Glutamatergic neuron (in vitro differentiated cells): Measurements from ENCODE around the gene ZCCHC24. TPM values are rescaled to one million over a fixed set of nuclear protein-coding genes. Genes with fewer than 3 reads are reported as not detected.
A peak's percentile ranks its signal among the peaks of the same experiment; 100 is the strongest.

ENCODE experiments used
- DNase-seq: peaks from one replicate; pipeline ENCODE4 v3.0.0; 2022
- H3K27ac Mint-ChIP-seq: one replicate; pipeline ENCODE4 v1.8.0; 2020; ENCODE audit warnings: mild to moderate bottlenecking, mixed read lengths, inconsistent platforms; ENCODE audit not compliant: unreplicated experiment
- H3K27me3 Mint-ChIP-seq: one replicate; pipeline ENCODE4 v1.8.0; 2020; ENCODE audit warnings: mild to moderate bottlenecking, moderate library complexity, mixed read lengths, inconsistent platforms; ENCODE audit not compliant: unreplicated experiment
- H3K36me3 Mint-ChIP-seq: one replicate; pipeline ENCODE4 v1.8.0; 2020; ENCODE audit warnings: mild to moderate bottlenecking, mixed read lengths, inconsistent platforms; ENCODE audit not compliant: unreplicated experiment
- H3K4me1 Mint-ChIP-seq: one replicate; pipeline ENCODE4 v1.8.0; 2020; ENCODE audit warnings: mild to moderate bottlenecking, low read depth, mixed read lengths, inconsistent platforms; ENCODE audit not compliant: unreplicated experiment
- H3K4me3 Mint-ChIP-seq: one replicate; pipeline ENCODE4 v1.8.0; 2020; ENCODE audit warnings: mild to moderate bottlenecking, mixed read lengths, inconsistent platforms; ENCODE audit not compliant: unreplicated experiment
- H3K9me3 Mint-ChIP-seq: one replicate; pipeline ENCODE4 v1.8.0; 2020; ENCODE audit warnings: mild to moderate bottlenecking, moderate library complexity, mixed read lengths, inconsistent platforms; ENCODE audit not compliant: unreplicated experiment
- long read RNA-seq: library from polyadenylated mRNA; unstranded; transcript quantifications from one replicate; pipeline ENCODE4 v2.0.0, GENCODE V29; 2020; ENCODE audit not compliant: unreplicated experiment
- total RNA-seq: library from RNA; stranded (reverse); fragmentation: NEBNext Ultra II Directional; extraction: Animal tissue kit (Norgen Biotek cat#: 25700); gene quantifications from one replicate; pipeline ENCODE4 v1.2.1, GENCODE V29; 2021; ENCODE audit not compliant: unreplicated experiment
- TF ChIP-seq, protein P1 (sequence below): fragments of 200-600 bp; sonication (generic); IDR thresholded peaks from one replicate; pipeline ENCODE4 v1.5.0; 2021; ENCODE audit not compliant: partially characterized antibody, unreplicated experiment

ZCCHC24 gene
- 3.0 TPM for total RNA-seq
- long read RNA-seq: 0 reads

DNA sequence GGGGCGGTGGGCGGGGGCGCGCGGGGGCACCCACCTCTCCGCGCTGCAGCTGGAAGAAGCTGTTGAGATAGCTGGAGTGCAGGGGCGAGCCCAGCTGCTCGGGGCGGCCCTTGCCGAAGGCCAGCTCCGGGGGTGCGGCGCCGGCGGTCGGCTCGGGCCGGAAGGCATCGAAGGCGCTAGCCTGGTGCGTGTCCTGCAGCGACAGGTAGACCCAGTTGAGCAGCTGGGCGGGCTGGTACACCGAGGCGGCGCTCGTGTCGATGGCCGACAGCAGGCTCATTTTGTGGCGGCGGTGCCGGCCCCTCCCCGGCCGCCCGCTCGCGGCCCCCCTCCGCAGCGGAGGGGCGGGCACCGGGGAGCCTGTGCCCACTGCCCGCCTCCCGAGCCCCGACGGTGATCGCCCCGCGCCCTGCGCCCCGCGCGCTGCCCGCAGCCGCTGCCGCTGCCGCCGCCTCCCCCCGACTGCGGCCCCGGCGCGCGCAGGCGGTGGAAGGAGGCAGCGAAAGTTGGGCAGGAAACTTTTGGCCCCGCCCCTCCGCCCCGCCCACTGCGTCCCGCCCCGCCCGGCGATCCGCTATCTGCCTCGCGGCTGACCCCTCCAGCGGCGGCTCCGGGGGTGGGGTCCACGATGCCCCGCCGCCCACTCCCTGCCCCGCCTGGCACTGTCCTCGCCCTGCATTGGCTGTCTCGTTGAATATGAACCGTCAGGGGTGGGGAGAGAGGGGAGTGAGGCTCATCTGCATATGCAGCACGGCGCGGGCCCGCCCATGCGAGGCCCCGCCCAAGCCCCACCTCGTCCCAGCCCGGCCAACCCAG, at the start of gene ZCCHC24:
Gene ZCCHC24, minus strand, starts transcription at position 464 of the 816 bp plus-strand sequence. Its CDS starts 184 bp downstream, at position 280.
- peak within 1 kb of the TSS; percentile 93 for H3K4me3 Mint-ChIP-seq
- peak; percentile 89 for DNase-seq
- peaks cover 33% of the 10 kb centered on the region for H3K4me1 Mint-ChIP-seq
- peak within 1 kb of the TSS; percentile 60 for H3K27ac Mint-ChIP-seq
- H3K36me3 Mint-ChIP-seq: no peaks in the 10 kb centered on the region
- peaks cover 10% of the 10 kb centered on the region for H3K9me3 Mint-ChIP-seq
- TF ChIP-seq, protein P1, sequence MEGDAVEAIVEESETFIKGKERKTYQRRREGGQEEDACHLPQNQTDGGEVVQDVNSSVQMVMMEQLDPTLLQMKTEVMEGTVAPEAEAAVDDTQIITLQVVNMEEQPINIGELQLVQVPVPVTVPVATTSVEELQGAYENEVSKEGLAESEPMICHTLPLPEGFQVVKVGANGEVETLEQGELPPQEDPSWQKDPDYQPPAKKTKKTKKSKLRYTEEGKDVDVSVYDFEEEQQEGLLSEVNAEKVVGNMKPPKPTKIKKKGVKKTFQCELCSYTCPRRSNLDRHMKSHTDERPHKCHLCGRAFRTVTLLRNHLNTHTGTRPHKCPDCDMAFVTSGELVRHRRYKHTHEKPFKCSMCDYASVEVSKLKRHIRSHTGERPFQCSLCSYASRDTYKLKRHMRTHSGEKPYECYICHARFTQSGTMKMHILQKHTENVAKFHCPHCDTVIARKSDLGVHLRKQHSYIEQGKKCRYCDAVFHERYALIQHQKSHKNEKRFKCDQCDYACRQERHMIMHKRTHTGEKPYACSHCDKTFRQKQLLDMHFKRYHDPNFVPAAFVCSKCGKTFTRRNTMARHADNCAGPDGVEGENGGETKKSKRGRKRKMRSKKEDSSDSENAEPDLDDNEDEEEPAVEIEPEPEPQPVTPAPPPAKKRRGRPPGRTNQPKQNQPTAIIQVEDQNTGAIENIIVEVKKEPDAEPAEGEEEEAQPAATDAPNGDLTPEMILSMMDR: no peak
- H3K27me3 Mint-ChIP-seq: peaks cover 14% of the 10 kb centered on the region

DNA sequence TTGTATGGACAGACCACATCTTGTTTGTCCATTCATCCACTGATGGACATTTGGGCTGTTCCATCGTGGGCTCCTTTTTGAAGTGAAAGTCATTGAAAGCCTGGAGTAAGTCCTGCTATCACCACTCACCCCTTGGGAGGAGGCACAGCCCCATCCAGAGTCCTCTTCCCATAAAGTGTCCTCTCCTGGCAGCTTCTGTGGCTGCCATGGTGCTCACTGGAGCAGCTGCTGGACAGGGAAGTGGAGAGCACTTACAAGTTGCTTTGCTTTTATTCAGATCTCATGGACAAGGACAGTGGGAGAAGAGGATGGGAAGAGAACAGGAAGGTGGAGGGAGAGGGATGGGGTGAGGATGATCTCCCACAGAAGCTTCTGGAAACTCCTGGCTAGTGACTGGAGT, 48.4 kb upstream of the ZCCHC24 start:
- no peak for DNase-seq
- Mint-ChIP-seq H3K9me3 (peaks cover 3% of the 10 kb centered on the region), H3K4me1 (peaks cover 13% of the 10 kb centered on the region), H3K4me3 (no peak overlapping the region), H3K27me3 (peaks cover 10% of the 10 kb centered on the region), H3K36me3 (no peaks in the 10 kb centered on the region), H3K27ac (no peak overlapping the region)
- TF ChIP-seq, protein P1: no peak

DNA sequence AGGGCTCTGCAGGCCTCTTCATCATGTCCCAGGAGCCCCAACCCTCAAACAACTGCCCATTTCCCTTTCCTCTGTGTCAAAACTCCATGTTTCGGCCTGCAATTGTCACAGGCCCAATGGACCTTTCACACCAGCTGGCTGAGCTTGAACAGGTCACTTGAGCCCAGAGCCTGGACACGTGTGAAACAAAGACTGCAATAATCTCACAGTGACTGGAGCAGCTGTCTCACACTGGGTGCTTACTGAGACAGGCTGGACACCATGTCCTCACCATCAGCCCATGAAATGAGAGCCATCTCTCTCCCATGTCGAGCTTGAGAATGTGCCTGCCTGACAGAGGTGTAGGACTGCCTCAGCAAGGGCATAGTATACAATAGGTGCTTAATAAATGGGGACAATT, 47.4 kb upstream of the ZCCHC24 start:
- TF ChIP-seq, protein P1: no peak
- Mint-ChIP-seq H3K36me3 (no peaks in the 10 kb centered on the region), H3K9me3 (peaks cover 3% of the 10 kb centered on the region), H3K27ac (no peak overlapping the region), H3K4me1 (peaks cover 13% of the 10 kb centered on the region), H3K4me3 (no peak overlapping the region), H3K27me3 (peaks cover 10% of the 10 kb centered on the region)
- DNase-seq: no peak

- DNase-seq: no peak
- TF ChIP-seq, protein P1: no peak
- no peaks in the 10 kb centered on the region for H3K36me3 Mint-ChIP-seq
These were observed 46.8 kb upstream of the ZCCHC24 start for GRCh38 chr10:79492256-79492655.

More at GRCh38 chr10:79492256-79492655, 46.8 kb upstream of the ZCCHC24 start:
- H3K4me3 Mint-ChIP-seq: no peak overlapping the region
- H3K27ac Mint-ChIP-seq: no peak overlapping the region
- H3K27me3 Mint-ChIP-seq: peaks cover 10% of the 10 kb centered on the region
- H3K9me3 Mint-ChIP-seq: no peaks in the 10 kb centered on the region
- H3K4me1 Mint-ChIP-seq: peaks cover 13% of the 10 kb centered on the region
